ENCODE measurements around the gene MAS1.
"Not testable (repeated sequence)": the region's sequence is repeated elsewhere in the genome, so short reads cannot be mapped to it uniquely, and the experiment has no call there.

The MAS1 gene

DNA sequence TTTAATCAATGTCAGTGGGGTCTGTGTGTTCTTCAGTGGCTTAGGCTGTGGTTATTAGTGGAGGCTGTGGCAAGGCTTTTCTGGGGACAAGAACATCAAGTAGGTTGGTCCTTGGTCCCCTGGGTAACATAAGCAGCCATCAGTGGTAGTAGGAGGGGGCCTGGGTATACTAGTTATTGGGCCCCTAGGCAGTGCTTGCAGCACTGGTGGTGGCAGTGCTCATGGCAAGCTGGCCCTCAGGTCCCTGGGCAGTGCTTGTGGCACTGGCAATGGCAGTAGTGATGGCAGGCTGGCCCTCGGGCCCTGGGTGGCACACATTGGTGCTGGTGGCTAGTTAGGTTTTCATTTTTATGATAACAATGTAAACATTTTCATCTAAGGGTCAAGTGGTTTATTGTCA, 32.5 kb upstream of the MAS1 start:
- no peak overlapping the region for H3K27ac ChIP-seq
- no peak overlapping the region for H3K4me3 ChIP-seq
- TF ChIP-seq, protein P1, sequence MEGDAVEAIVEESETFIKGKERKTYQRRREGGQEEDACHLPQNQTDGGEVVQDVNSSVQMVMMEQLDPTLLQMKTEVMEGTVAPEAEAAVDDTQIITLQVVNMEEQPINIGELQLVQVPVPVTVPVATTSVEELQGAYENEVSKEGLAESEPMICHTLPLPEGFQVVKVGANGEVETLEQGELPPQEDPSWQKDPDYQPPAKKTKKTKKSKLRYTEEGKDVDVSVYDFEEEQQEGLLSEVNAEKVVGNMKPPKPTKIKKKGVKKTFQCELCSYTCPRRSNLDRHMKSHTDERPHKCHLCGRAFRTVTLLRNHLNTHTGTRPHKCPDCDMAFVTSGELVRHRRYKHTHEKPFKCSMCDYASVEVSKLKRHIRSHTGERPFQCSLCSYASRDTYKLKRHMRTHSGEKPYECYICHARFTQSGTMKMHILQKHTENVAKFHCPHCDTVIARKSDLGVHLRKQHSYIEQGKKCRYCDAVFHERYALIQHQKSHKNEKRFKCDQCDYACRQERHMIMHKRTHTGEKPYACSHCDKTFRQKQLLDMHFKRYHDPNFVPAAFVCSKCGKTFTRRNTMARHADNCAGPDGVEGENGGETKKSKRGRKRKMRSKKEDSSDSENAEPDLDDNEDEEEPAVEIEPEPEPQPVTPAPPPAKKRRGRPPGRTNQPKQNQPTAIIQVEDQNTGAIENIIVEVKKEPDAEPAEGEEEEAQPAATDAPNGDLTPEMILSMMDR (IDR thresholded peaks at IDR 0.05), result no peak
- DNase-seq (ENCODE audit: low spot score), result no peak

DNA sequence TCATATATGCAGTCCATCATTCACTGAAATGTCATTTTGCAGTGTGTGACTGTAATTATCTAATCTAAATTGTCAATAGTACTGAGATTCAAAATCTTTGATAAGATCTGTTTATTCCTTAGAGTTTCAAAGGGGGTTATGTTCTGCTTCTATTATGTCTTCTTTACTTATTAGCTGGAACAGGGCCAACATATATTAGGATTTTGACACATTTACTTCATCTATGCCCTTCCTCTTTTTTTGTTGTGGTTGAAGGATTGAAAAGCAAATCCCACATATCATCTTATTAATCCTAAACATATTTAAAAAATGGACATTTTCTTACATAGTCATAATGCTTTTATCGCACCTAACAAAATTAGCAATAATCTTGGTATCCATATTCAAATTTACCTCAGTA, 30.3 kb upstream of the MAS1 start:
- no peak overlapping the region for H3K27ac ChIP-seq
- TF ChIP-seq, protein P1 (IDR thresholded peaks at IDR 0.05), result no peak
- H3K4me3 ChIP-seq, result no peak overlapping the region
- DNase-seq (ENCODE audit: low spot score), result no peak

DNA sequence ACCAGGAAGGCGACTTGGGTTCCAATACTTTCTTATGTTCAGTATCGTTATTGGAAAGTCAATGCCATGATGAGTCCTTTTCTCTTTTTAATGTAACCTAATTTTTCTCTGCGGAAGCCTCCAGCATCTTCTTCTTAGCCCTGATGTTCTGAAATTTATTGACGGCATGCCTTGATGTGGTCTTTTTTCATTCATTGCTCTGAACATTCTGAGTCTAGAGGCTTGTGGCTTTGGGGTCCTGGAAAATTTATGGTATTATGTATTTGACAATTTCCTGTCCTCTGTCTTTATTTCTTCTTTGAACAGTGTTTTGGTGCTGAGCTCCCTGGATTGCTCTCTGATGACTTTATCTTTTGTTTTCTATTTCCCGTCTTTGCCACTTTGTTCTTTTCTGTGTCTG, 28.7 kb upstream of the MAS1 start:
- Histone ChIP-seq H3K4me3 (no peak overlapping the region), H3K27ac (no peak overlapping the region)
- TF ChIP-seq, protein P1 (IDR thresholded peaks at IDR 0.05), result no peak
- no peak for DNase-seq (ENCODE audit: low spot score)

DNA sequence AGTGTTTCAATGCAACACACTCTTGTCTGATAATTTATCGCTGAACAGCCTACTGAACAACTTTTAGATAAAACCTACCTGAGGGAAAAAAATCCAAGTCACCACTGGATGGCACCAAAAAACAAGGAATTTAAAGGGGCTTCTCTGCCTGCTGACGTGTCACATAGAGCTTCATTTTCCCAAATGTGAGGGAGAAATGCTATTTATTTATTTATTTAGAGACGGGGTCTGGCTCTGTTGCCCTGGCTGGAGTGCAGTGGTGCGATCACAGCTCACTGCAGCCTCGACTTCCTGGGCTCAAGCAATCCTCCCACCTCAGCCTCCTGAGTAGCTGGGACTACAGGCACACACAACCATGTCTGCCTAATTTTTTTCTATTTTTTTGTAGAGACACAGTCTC, 27.4 kb upstream of the MAS1 start:
- DNase-seq (ENCODE audit: low spot score); H3K27ac ChIP-seq; H3K4me3 ChIP-seq: not testable (repeated sequence)
- TF ChIP-seq, protein P1 (IDR thresholded peaks at IDR 0.05), result peak; percentile 32

DNA sequence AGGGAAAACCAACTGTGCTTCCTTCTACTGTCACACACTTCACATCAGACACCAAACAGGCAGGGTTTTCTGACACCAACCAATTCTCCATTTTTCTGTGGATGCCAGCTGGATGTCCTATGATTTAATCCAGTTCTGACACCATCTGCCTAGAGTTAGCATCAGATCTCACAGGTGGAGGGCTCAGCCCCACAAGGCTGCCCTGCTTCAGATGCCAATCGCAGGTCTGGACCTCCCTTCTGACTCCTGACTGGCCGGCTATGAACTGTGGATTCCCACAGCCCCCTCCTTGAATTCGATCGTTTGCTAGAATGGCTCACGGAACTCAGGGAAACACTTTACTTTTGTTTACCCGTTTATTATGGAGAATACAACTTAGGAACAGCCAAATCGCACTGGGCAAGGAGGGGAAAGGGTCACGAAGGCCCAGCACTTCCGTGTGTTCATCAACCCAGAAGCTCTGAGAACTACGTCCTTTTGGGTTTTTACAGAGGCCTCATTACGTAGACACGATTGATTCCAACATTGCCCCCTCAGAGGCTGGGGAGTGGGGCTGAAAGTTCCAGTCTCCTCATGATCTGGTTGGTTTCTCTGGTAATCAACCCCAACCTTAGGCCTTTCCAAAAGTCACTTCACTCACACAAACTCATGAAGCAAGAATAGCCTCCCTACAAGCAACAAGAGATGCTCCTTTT, 25.4 kb upstream of the MAS1 start:
- Histone ChIP-seq H3K4me3 (no peak overlapping the region), H3K27ac (no peak overlapping the region)
- TF ChIP-seq, protein P1 (IDR thresholded peaks at IDR 0.05), result no peak
- no peak for DNase-seq (ENCODE audit: low spot score)

DNA sequence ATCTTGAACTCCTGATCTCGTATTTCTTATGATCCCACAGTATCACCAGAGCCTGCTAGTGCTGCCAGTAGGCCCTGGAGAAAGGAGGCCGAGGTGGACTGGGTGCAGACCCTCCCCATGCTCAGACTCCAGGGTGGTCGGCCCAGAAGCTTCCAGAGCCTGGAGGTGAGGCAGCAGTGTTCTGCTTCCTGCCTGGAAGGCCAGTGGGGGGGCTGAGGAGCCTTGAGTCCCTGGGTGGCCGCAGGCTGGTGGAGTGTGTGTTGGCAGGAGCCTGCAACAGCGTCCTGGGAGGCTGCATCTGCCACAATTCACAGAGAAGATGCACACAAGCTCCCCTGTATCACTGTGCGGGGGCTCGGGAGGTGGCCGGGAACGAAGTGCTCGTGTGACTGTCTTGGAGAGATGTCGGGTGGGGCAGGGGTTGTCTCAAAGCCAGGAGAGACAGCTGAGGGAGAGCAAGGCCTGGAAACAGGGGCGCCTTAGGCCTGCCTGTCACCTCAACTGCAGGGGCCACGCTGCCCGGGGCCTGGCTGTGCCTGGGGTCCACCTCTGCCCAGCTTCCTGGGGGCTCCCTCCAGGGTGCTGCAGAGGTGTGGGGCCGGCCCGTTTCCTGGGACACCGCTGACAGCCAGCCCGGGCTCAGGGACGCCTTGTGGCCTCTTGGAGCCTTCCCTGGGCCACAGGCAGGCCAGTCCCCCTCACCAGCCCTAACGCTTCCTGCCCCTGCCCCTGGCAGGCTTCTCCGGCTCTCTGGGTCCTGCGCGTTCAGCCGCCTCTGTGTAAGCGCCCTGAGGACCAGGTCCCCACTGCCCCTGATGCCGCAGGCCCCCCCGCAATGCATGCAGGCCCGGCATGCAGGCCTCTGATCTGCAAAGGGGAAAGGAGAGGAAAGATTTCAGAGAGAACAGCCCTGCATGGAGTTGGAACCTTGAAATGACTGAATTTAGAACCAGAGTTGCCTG, 24.2 kb upstream of the MAS1 start:
- TF ChIP-seq, protein P1 (IDR thresholded peaks at IDR 0.05), result no peak
- no peak for DNase-seq (ENCODE audit: low spot score)
- Histone ChIP-seq H3K4me3 (no peak overlapping the region), H3K27ac (no peak overlapping the region)

All from coronary artery (tissue), 2 donors.